ENCODE results near the gene PHF19. TPM values are rescaled to one million over a fixed set of nuclear protein-coding genes. Genes with fewer than 3 reads are reported as not detected.

PHF19 gene
- total RNA-seq, 6 donors from 2014 or later: 8.0 to 42.4 (median 19.2) TPM

DNA sequence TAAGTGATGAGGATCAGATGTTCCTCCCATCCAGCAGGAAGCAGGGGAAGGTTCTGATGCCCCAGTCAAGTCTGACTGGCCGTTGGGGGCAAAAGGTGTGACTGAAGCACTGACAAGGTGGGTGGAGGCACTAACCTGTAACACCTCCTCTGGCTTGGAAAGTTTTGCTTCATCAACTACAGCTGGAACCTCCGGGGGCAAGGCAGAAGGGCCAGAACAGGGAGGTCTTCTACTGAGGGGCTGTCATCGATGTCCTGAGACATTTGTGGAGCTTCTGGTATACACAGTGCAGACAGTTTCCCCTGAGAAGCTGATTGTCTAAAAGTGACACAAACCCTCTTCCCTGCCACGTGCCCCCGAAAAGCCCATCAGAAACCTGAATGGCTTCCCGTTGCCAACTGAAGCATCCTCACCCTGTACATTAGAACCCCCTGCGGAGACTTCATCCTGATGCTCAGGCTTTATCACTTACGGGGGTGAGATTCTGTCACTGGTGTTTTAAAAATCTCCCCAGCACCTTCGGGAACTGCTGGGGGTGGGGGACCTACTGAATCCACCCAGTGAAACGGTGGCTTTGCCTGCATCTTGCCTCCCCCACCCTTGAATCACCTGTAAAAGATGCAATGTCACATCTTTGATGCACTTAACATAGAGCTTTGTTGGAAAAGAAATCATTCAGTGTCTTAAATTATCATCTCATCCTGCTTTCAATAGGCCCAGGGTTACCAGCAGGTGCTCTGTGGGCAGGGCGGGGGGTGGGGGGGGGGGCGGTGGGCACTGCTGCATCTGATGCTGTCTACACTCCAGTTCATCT lies 25.0 kb upstream of the PHF19 start:
- Histone ChIP-seq H3K27ac (no peak overlapping the region), H3K4me1 (peaks cover 2 to 5% (median 5%) of the 10 kb centered on the region in 4 donors), H3K4me3 (no peak overlapping the region), H3K9me3 (no peaks in the 10 kb centered on the region), H3K36me3 (peaks cover 0 to 4% (median 0%) of the 10 kb centered on the region in 4 donors), H3K27me3 (no peaks in the 10 kb centered on the region)
- DNase-seq (no peak), ATAC-seq (ENCODE audit: low FRiP score in 2 of 2) (no peak)
- 79 to 88% methylated on average over 6 to 12 of the region's 12 CpGs for WGBS, 2 donors
- TF ChIP-seq POLR2A (IDR thresholded peaks at IDR 0.05): no peak
- TF ChIP-seq EP300 (IDR thresholded peaks at IDR 0.05): no peak

GRCh38 chr9:120900824-120901223 lies 23.8 kb upstream of the PHF19 start:
- no peaks in the 10 kb centered on the region for H3K27me3 ChIP-seq
- no peak for DNase-seq
- H3K27ac ChIP-seq: no peak overlapping the region
- no peaks in the 10 kb centered on the region for H3K9me3 ChIP-seq
- no peak overlapping the region for H3K4me3 ChIP-seq
- TF ChIP-seq POLR2AphosphoS5 (IDR thresholded peaks at IDR 0.05) (no peak), CTCF (IDR thresholded peaks at IDR 0.05) (no peak), EP300 (IDR thresholded peaks at IDR 0.05) (no peak), POLR2A (IDR thresholded peaks at IDR 0.05) (no peak)
- 79 to 90% methylated on average over 3 of the region's 3 CpGs for WGBS, 2 donors
- peaks cover 0 to 4% (median 0%) of the 10 kb centered on the region in 4 donors for H3K36me3 ChIP-seq
- H3K4me1 ChIP-seq: peaks cover 5 to 9% (median 6%) of the 10 kb centered on the region in 4 donors
- ATAC-seq (ENCODE audit: low FRiP score in 2 of 2): no peak

DNA sequence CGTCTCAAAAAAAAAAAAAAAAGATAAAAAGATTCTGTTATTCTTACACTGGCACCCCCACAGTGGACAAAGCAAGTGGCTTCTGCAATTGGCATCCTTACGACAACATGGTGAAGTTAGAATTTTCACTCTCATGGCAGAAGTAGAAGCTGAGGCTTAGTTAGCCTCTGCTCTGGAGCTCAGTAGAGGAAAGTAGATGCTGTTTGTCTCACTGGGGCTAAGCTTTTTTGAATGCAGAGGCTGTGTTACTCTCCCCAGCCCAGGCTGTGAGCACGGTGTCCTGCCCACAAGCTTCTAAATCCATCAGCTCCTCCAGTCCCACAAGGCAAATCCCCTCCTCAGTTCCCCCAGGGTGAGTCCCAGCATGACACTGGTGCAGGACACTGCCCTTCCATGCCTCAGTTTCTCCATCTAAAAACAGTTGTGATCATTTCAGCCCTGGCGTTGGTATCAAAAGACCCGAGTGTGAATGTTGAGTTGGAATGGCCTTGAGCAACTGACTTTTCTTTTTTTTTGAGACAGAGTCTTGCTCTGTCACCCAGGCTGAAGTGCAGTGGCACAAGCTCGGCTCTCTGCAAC lies 22.6 kb upstream of the PHF19 start:
- Histone ChIP-seq H3K9me3 (no peaks in the 10 kb centered on the region), H3K27me3 (no peaks in the 10 kb centered on the region), H3K27ac (no peak overlapping the region), H3K36me3 (peaks cover 0 to 3% (median 0%) of the 10 kb centered on the region in 4 donors), H3K4me3 (no peak overlapping the region), H3K4me1 (peaks cover 5 to 13% (median 7%) of the 10 kb centered on the region in 4 donors)
- ATAC-seq (ENCODE audit: low FRiP score in 2 of 2): no peak
- no peak for DNase-seq
- TF ChIP-seq POLR2AphosphoS5 (IDR thresholded peaks at IDR 0.05) (no peak), POLR2A (IDR thresholded peaks at IDR 0.05) (no peak), EP300 (IDR thresholded peaks at IDR 0.05) (no peak), CTCF (IDR thresholded peaks at IDR 0.05) (no peak)
- WGBS, 2 donors: 84 to 86% methylated on average over 6 of the region's 6 CpGs

- H3K27ac ChIP-seq: no peak overlapping the region
- 94 to 99% methylated on average over 3 of the region's 3 CpGs for WGBS, 2 donors
- no peak overlapping the region for H3K4me3 ChIP-seq
- H3K36me3 ChIP-seq: no peaks in the 10 kb centered on the region
- H3K27me3 ChIP-seq: no peaks in the 10 kb centered on the region
- peaks cover 8 to 19% (median 8%) of the 10 kb centered on the region in 4 donors for H3K4me1 ChIP-seq
- TF ChIP-seq EP300 (IDR thresholded peaks at IDR 0.05): no peak
- H3K9me3 ChIP-seq: no peaks in the 10 kb centered on the region
- ATAC-seq (ENCODE audit: low FRiP score in 2 of 2): no peak
- DNase-seq: no peak
Measured at GRCh38 chr9:120898396-120898795, 21.4 kb upstream of the PHF19 start.

DNA sequence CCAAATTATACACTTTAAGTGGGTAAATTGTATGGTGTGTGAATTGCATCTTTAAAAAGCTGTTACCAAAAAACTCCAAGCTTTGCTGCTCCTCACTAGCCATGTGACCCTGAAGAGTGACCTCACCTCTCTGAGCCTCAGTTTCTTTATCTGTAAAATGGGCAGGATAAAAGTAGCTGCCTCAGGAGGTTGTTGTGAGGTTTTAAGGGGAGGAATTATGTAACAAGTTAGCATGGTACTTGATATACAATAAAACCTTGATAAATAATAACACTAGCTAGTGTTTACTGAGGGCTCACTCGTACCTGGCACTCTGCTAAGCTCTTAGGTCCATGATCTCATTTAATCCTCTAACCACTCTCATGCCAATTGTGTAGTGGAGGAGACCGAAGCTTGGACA lies 19.0 kb upstream of the PHF19 start:
- DNase-seq (no peak), ATAC-seq (ENCODE audit: low FRiP score in 2 of 2) (no peak)
- Histone ChIP-seq H3K27ac (no peak overlapping the region), H3K9me3 (no peaks in the 10 kb centered on the region), H3K36me3 (no peaks in the 10 kb centered on the region), H3K4me1 (peaks cover 8 to 24% (median 13%) of the 10 kb centered on the region in 4 donors), H3K27me3 (no peaks in the 10 kb centered on the region), H3K4me3 (no peak overlapping the region)
- WGBS, 2 donors: 85 to 88% methylated on average over 2 of the region's 2 CpGs
- TF ChIP-seq POLR2AphosphoS5 (IDR thresholded peaks at IDR 0.05) (no peak), EP300 (IDR thresholded peaks at IDR 0.05) (no peak), CTCF (IDR thresholded peaks at IDR 0.05) (no peak), POLR2A (IDR thresholded peaks at IDR 0.05) (no peak)
